HEK293 (cell line): Measurements from ENCODE around the gene SLC17A5.

Experiments used
- CTCF ChIA-PET: fragments of 350-600 bp; formaldehyde crosslinking; extraction: SDS; loops from one replicate; lab custom pipeline; 2021; ENCODE audit warnings: antibody characterized with exemption; lab: Yijun Ruan, JAX
- POLR2A ChIA-PET: fragments of 300-600 bp; formaldehyde crosslinking; extraction: SDS; loops from one replicate; lab custom pipeline; 2020; ENCODE audit warnings: antibody characterized with exemption, inconsistent platforms; lab: Yijun Ruan, JAX
- H3K27ac ChIP-seq: fragments of 200-500 bp; sonication (Bioruptor generic); 2 replicates; pipeline ENCODE4 v1.5.1; 2014; ENCODE audit warnings: low read depth, low read length, control low read depth, inconsistent platforms; ENCODE audit errors: extremely low read depth
- H3K36me3 ChIP-seq, 2 experiments: fragments of 200-500 bp in 1 of 2; sonication (Bioruptor generic) in 1 of 2; 1 replicate in 1 of 2; 2 replicates in 1 of 2; pipeline ENCODE4 v1.5.1; 2014 to 2017; ENCODE audit warnings: inconsistent platforms in 2 of 2, low read length in 2 of 2; ENCODE audit not compliant: control insufficient read depth in 2 of 2, insufficient read depth in 1 of 2
- H3K4me1 ChIP-seq: fragments of 200-500 bp; sonication (Bioruptor generic); 2 replicates; pipeline ENCODE4 v1.5.1; 2014; ENCODE audit warnings: mild to moderate bottlenecking, low read length, inconsistent platforms; ENCODE audit not compliant: control insufficient read depth, insufficient read depth
- H3K4me3 ChIP-seq: 2 replicates; pipeline ENCODE4 v1.5.1; 2011; ENCODE audit warnings: low read depth, mild to moderate bottlenecking, control low read depth, low read length, moderate library complexity
- H3K9me3 ChIP-seq: fragments of 200-500 bp; sonication (Bioruptor generic); 2 replicates; pipeline ENCODE4 v1.5.1; 2014; ENCODE audit warnings: low read depth, low read length, inconsistent platforms; ENCODE audit not compliant: control insufficient read depth, insufficient read depth
- HOXC10 ChIP-seq: sonication (generic); formaldehyde crosslinking; IDR thresholded peaks from 2 replicates; pipeline ENCODE4 v1.8.1; 2023; ENCODE audit warnings: mild to moderate bottlenecking, missing genetic modification reagents
- REPIN1 ChIP-seq: fragments of 450-650 bp; formaldehyde crosslinking; IDR thresholded peaks from 2 replicates; pipeline ENCODE4 v1.5.1; 2017; ENCODE audit warnings: missing biosample characterization, missing genetic modification characterization, low read depth
- TRIM28 ChIP-seq: IDR thresholded peaks from 2 replicates; pipeline ENCODE4 v1.6.1; 2011; ENCODE audit warnings: low read length, control low read depth, borderline replicate concordance
- ZEB2 ChIP-seq: fragments of 450-650 bp; formaldehyde crosslinking; IDR thresholded peaks from 2 replicates; pipeline ENCODE4 v1.5.1; 2016; ENCODE audit warnings: missing biosample characterization, missing genetic modification characterization
- ZNF121 ChIP-seq: fragments of 450-650 bp; formaldehyde crosslinking; IDR thresholded peaks from 2 replicates; pipeline ENCODE4 v1.5.1; 2016; ENCODE audit warnings: missing biosample characterization, missing genetic modification characterization
- ZNF174 ChIP-seq: fragments of 450-650 bp; formaldehyde crosslinking; IDR thresholded peaks from 2 replicates; pipeline ENCODE4 v1.5.0; 2017; ENCODE audit warnings: missing biosample characterization, mild to moderate bottlenecking, missing genetic modification characterization
- ZNF423 ChIP-seq: fragments of 450-650 bp; formaldehyde crosslinking; IDR thresholded peaks from 2 replicates; pipeline ENCODE4 v1.5.1; 2016; ENCODE audit warnings: missing biosample characterization, missing genetic modification characterization
- ZNF561 ChIP-seq: fragments of 450-650 bp; IDR thresholded peaks from 2 replicates; pipeline ENCODE4 v1.5.1; 2018; ENCODE audit warnings: missing biosample characterization, missing genetic modification characterization, borderline replicate concordance
- ZNF660 ChIP-seq: fragments of 450-650 bp; IDR thresholded peaks from 2 replicates; pipeline ENCODE4 v1.5.1; 2018; ENCODE audit warnings: missing biosample characterization, mild to moderate bottlenecking, missing genetic modification characterization
- ZNF707 ChIP-seq: fragments of 450-650 bp; formaldehyde crosslinking; IDR thresholded peaks from 2 replicates; pipeline ENCODE4 v1.5.1; 2016; ENCODE audit warnings: missing biosample characterization, missing genetic modification characterization
- TF ChIP-seq, protein P1 (sequence below): fragments of 450-650 bp; formaldehyde crosslinking; IDR thresholded peaks from 2 replicates; pipeline ENCODE4 v1.5.1; 2016; ENCODE audit warnings: missing biosample characterization, missing genetic modification characterization, borderline replicate concordance
- TF ChIP-seq, protein P2 (sequence below): fragments of 450-650 bp; formaldehyde crosslinking; conservative IDR thresholded peaks from 2 replicates; pipeline ENCODE4 v1.5.1; 2016; ENCODE audit warnings: low read depth, missing biosample characterization, missing genetic modification characterization

Gene SLC17A5

DNA sequence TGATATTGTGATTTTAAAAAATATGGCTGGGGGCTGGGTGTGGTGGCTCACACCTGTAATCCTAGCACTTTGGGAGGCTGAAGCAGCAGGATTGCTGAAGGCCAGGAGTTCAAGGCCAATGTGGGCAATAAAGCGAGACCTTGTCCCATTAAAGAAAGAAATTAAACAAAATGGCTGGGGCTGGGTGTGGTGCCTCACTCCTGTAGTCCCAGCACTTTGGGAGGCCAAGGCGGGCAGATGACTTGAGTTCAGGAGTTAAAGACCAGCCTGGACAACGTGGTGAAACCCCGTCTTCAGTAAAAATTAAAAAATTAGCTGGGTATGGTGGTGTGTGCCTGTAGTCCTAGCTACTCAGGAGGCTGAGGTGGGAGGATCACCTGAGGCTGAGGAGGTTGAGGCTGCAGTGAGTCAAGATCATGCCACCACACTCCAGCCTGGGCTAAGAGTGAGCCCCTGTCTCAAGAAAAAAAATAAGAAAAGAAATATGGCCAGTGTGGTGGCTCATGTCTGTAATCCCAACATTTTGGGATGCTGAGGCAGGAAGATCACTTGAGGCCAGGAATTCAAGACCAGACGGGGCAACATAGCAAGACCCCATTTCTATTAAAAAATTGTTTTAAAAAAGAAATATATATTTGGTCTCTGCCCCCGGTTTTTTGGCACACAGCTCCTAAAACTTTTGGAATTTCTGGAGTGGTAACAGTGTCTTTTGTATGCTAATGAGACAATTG is 39.8 kb downstream of the SLC17A5 start:
- ChIA-PET POLR2A (no interaction called here), CTCF (interaction anchor here (0.6 to 6.7 kb wide), 4 partner anchors 8 to 99 kb away, joined by 3 to 98 read pairs (median 6); no protein-coding TSS in a partner anchor)
- TF ChIP-seq ZNF121, result peak; percentile 66; the same call in 1 of the 2 replicates
- TF ChIP-seq, protein P1, sequence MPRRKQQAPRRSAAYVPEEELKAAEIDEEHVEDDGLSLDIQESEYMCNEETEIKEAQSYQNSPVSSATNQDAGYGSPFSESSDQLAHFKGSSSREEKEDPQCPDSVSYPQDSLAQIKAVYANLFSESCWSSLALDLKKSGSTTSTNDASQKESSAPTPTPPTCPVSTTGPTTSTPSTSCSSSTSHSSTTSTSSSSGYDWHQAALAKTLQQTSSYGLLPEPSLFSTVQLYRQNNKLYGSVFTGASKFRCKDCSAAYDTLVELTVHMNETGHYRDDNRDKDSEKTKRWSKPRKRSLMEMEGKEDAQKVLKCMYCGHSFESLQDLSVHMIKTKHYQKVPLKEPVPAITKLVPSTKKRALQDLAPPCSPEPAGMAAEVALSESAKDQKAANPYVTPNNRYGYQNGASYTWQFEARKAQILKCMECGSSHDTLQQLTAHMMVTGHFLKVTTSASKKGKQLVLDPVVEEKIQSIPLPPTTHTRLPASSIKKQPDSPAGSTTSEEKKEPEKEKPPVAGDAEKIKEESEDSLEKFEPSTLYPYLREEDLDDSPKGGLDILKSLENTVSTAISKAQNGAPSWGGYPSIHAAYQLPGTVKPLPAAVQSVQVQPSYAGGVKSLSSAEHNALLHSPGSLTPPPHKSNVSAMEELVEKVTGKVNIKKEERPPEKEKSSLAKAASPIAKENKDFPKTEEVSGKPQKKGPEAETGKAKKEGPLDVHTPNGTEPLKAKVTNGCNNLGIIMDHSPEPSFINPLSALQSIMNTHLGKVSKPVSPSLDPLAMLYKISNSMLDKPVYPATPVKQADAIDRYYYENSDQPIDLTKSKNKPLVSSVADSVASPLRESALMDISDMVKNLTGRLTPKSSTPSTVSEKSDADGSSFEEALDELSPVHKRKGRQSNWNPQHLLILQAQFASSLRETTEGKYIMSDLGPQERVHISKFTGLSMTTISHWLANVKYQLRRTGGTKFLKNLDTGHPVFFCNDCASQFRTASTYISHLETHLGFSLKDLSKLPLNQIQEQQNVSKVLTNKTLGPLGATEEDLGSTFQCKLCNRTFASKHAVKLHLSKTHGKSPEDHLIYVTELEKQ (tag by site-specific recombination), result no peak
- no peak for TF ChIP-seq ZNF707 (tag by site-specific recombination)
- peaks cover 16 to 35% of the 10 kb centered on the region in 2 experiments for H3K36me3 ChIP-seq
- H3K4me1 ChIP-seq, result no peaks in the 10 kb centered on the region
- no peaks in the 10 kb centered on the region for H3K9me3 ChIP-seq
- no peak overlapping the region for H3K27ac ChIP-seq
- H3K4me3 ChIP-seq, result no peak overlapping the region

DNA sequence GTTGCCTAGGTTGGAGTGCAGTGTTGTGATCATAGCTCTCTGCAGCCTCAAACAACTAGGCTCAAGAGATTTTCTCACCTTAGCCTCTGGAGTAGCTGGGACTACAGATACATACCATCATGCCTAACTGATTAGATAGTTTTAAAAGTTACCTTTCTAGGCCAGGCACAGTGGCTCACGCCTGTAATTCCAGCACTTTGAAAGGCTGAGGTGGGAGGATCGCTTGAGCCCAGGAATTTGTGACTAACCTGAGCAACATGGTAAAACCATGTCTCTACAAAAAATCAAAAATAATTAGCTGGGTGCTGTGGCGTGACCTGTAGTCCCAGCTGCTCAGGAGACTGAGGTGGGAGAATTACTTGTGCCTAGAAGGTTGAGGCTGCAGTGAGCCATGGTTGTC is 41.2 kb downstream of the SLC17A5 start:
- no peaks in the 10 kb centered on the region for H3K4me1 ChIP-seq
- peaks cover 16 to 38% of the 10 kb centered on the region in 2 experiments for H3K36me3 ChIP-seq
- POLR2A ChIA-PET, result interaction anchor here (1.0 to 1.6 kb wide), 4 partner anchors 91 to 151 kb away, joined by 3 to 7 read pairs (median 4); partner anchors contain the start of genes EEF1A1 and MTO1
- no peaks in the 10 kb centered on the region for H3K9me3 ChIP-seq
- CTCF ChIA-PET, result interaction anchor here (0.6 to 6.7 kb wide), 9 partner anchors 9 to 167 kb away, joined by 3 to 98 read pairs (median 4); no protein-coding TSS in a partner anchor
- no peak overlapping the region for H3K27ac ChIP-seq
- no peak overlapping the region for H3K4me3 ChIP-seq
- TF ChIP-seq TRIM28, result no peak
- TF ChIP-seq ZNF561 (tag by site-specific recombination), result no peak
- TF ChIP-seq ZNF660, result no peak
- no peak for TF ChIP-seq REPIN1 (tag by site-specific recombination)
- TF ChIP-seq, protein P1 (tag by site-specific recombination), result no peak
- TF ChIP-seq ZNF423 (tag by site-specific recombination), result no peak
- TF ChIP-seq ZNF174 (tag by site-specific recombination), result no peak
- TF ChIP-seq ZEB2, result no peak
- TF ChIP-seq, protein P2, sequence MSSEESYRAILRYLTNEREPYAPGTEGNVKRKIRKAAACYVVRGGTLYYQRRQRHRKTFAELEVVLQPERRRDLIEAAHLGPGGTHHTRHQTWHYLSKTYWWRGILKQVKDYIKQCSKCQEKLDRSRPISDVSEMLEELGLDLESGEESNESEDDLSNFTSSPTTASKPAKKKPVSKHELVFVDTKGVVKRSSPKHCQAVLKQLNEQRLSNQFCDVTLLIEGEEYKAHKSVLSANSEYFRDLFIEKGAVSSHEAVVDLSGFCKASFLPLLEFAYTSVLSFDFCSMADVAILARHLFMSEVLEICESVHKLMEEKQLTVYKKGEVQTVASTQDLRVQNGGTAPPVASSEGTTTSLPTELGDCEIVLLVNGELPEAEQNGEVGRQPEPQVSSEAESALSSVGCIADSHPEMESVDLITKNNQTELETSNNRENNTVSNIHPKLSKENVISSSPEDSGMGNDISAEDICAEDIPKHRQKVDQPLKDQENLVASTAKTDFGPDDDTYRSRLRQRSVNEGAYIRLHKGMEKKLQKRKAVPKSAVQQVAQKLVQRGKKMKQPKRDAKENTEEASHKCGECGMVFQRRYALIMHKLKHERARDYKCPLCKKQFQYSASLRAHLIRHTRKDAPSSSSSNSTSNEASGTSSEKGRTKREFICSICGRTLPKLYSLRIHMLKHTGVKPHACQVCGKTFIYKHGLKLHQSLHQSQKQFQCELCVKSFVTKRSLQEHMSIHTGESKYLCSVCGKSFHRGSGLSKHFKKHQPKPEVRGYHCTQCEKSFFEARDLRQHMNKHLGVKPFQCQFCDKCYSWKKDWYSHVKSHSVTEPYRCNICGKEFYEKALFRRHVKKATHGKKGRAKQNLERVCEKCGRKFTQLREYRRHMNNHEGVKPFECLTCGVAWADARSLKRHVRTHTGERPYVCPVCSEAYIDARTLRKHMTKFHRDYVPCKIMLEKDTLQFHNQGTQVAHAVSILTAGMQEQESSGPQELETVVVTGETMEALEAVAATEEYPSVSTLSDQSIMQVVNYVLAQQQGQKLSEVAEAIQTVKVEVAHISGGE (tag by site-specific recombination), result no peak
- TF ChIP-seq HOXC10 (CRISPR knock-in tag), result no peak
